ENCODE measurements around the gene PELI2. TPM values are rescaled to one million over a fixed set of nuclear protein-coding genes. Genes with fewer than 3 reads are reported as not detected.

The PELI2 gene
- total RNA-seq, 4 donors from 2014 or later, result 8.2 to 27.0 (median 10.1) TPM

- TF ChIP-seq CTCF (IDR thresholded peaks at IDR 0.05), result no peak
- ATAC-seq (ENCODE audit: low FRiP score) (no peak), DNase-seq (ENCODE audit: low spot score) (no peak)
Measured at GRCh38 chr14:56145965-56146364, 27.8 kb downstream of the PELI2 start.

- ATAC-seq (ENCODE audit: low FRiP score) (no peak), DNase-seq (ENCODE audit: low spot score) (no peak)
- TF ChIP-seq CTCF (IDR thresholded peaks at IDR 0.05), result no peak
Measured at GRCh38 chr14:56147449-56147848, 29.2 kb downstream of the PELI2 start.

DNA sequence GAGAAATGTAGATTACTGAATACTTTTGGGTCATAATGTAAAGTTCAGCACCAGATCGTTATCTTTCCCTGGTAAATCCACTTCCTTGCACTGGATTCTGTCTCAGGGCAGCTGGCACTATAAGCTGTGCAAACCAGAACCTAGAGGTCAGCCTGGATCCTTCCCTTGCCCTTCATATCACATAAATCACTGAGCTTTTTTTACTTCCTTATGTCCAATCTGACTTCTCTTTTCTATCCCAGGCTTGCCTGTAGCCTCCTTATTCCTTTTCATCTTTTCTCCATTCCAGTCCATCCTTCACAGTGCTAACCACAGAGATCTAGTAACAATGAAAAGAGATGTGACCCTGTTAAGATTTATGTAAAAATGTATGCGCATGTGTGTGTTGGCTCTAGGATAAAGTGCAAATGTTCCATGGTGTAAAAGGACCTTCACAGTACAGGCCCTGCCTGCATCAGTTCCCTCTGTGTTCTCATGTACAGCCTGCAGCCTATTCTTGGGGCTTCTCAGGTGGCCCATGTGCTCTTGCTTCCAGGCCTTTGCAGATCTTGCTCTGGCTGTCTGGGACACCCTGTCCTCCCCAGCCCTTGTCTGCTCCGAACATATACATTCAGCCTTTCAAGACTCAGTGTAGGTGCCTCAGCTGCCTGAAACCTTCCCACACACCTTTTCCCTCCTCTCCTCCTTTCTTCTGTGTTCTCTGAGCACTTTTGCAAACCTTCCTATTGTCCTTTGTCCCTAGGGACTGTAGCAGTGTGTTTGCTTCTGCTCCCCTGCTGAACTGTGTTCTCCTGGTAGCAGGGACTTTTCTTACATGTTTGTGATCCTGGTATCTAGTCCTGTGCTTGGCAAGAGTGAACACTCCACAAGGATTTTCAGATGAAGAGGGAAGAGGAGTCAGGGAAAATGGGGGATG is 30.0 kb downstream of the PELI2 start:
- no peak for TF ChIP-seq CTCF (IDR thresholded peaks at IDR 0.05)
- ATAC-seq (ENCODE audit: low FRiP score), result no peak
- DNase-seq (ENCODE audit: low spot score), result no peak

GRCh38 chr14:56149151-56149550 is 30.9 kb downstream of the PELI2 start:
- no peak for TF ChIP-seq CTCF (IDR thresholded peaks at IDR 0.05)
- no peak for DNase-seq (ENCODE audit: low spot score)
- no peak for ATAC-seq (ENCODE audit: low FRiP score)

- TF ChIP-seq CTCF (IDR thresholded peaks at IDR 0.05), result no peak
- DNase-seq (ENCODE audit: low spot score), result no peak
- no peak for ATAC-seq (ENCODE audit: low FRiP score)
Measured at GRCh38 chr14:56149995-56150394, 31.8 kb downstream of the PELI2 start.

- TF ChIP-seq CTCF (IDR thresholded peaks at IDR 0.05), result no peak
- DNase-seq (ENCODE audit: low spot score) (no peak), ATAC-seq (ENCODE audit: low FRiP score) (no peak)
Measured at GRCh38 chr14:56150645-56151345, 32.6 kb downstream of the PELI2 start.
